Gastrocnemius medialis (tissue), 4 donors: Measurements from ENCODE around the gene HMGB3.

Source experiments
- CTCF ChIP-seq, 5 experiments: fragments of 450-650 bp in 3 of 5; fragments of 200-600 bp in 2 of 5; sonication (generic) in 2 of 5; IDR thresholded peaks in 4 of 5; conservative IDR thresholded peaks in 1 of 5; 1 replicate in 4 of 5; 2 replicates in 1 of 5; pipeline ENCODE4 v1.5.1; 2016 to 2019; ENCODE audit warnings: antibody characterized with exemption in 5 of 5, mild to moderate bottlenecking in 3 of 5, moderate library complexity in 3 of 5
- POLR2A ChIP-seq, 2 donors: fragments of 450-650 bp; IDR thresholded peaks; one replicate each; pipeline ENCODE4 v1.6.1; 2017; ENCODE audit warnings: antibody characterized with exemption in 2 of 2, mild to moderate bottlenecking in 2 of 2, moderate library complexity in 2 of 2

GRCh38 chrX:150980711-150981110 is 2.4 kb upstream of the HMGB3 start:
- no peak for TF ChIP-seq CTCF (IDR thresholded peaks at IDR 0.05 in 4 of 5, conservative IDR thresholded peaks at IDR 0.05 in 1 of 5)
- TF ChIP-seq POLR2A (IDR thresholded peaks at IDR 0.05): no peak
